Measurements from ENCODE around the gene ACE.

ACE gene

GRCh38 chr17:63474586-63475460 is 2.0 kb upstream of the ACE start:
- no peak overlapping the region for H2AFZ ChIP-seq (ENCODE audit: low read depth)
- no peaks in the 10 kb centered on the region for H3K79me2 ChIP-seq (ENCODE audit: insufficient read depth, low read depth)
- H3K36me3 ChIP-seq (ENCODE audit: insufficient read depth): no peaks in the 10 kb centered on the region
- TF ChIP-seq CTCF (conservative IDR thresholded peaks at IDR 0.05; ENCODE audit: low read depth, low read length): no peak
- no peaks in the 10 kb centered on the region for H4K20me1 ChIP-seq (ENCODE audit: insufficient read depth)
- no peak overlapping the region for H3K9ac ChIP-seq
- peaks cover 42% of the 10 kb centered on the region for H3K27me3 ChIP-seq (ENCODE audit: insufficient read depth, low read depth)
- H3K27ac ChIP-seq: no peak overlapping the region
- H3K4me2 ChIP-seq: no peak overlapping the region
- no peak overlapping the region for H3K4me3 ChIP-seq (IDR thresholded peaks at IDR 0.05; ENCODE audit: insufficient read depth, low read depth, low read length)
- H3K4me1 ChIP-seq (ENCODE audit: low read depth, poor library complexity, severe bottlenecking): peaks cover 4% of the 10 kb centered on the region

- Histone ChIP-seq H3K27ac (no peak overlapping the region), H3K36me3 (ENCODE audit: insufficient read depth) (no peaks in the 10 kb centered on the region), H3K4me1 (ENCODE audit: low read depth, poor library complexity, severe bottlenecking) (peaks cover 4% of the 10 kb centered on the region), H3K27me3 (ENCODE audit: insufficient read depth, low read depth) (peaks cover 42% of the 10 kb centered on the region), H3K79me2 (ENCODE audit: insufficient read depth, low read depth) (no peaks in the 10 kb centered on the region), H2AFZ (ENCODE audit: low read depth) (no peak overlapping the region), H3K4me2 (no peak overlapping the region), H4K20me1 (ENCODE audit: insufficient read depth) (no peaks in the 10 kb centered on the region), H3K4me3 (IDR thresholded peaks at IDR 0.05; ENCODE audit: insufficient read depth, low read depth, low read length) (no peak overlapping the region), H3K9ac (no peak overlapping the region)
- TF ChIP-seq CTCF (conservative IDR thresholded peaks at IDR 0.05; ENCODE audit: low read depth, low read length): no peak
Measured at GRCh38 chr17:63475491-63476412, 1.1 kb upstream of the ACE start.

GRCh38 chr17:63476459-63476853 is 405 bp upstream of the ACE start:
- no peaks in the 10 kb centered on the region for H3K36me3 ChIP-seq (ENCODE audit: insufficient read depth)
- no peak overlapping the region for H3K27ac ChIP-seq
- H2AFZ ChIP-seq (ENCODE audit: low read depth): peak overlapping the region; percentile 41; the same call in 1 of the 2 replicates
- H3K79me2 ChIP-seq (ENCODE audit: insufficient read depth, low read depth): no peaks in the 10 kb centered on the region
- peaks cover 45% of the 10 kb centered on the region for H3K27me3 ChIP-seq (ENCODE audit: insufficient read depth, low read depth)
- TF ChIP-seq CTCF (conservative IDR thresholded peaks at IDR 0.05; ENCODE audit: low read depth, low read length): no peak
- H3K4me3 ChIP-seq (IDR thresholded peaks at IDR 0.05; ENCODE audit: insufficient read depth, low read depth, low read length): no peak overlapping the region
- H3K4me2 ChIP-seq: no peak overlapping the region
- H3K9ac ChIP-seq: no peak overlapping the region
- H3K4me1 ChIP-seq (ENCODE audit: low read depth, poor library complexity, severe bottlenecking): peaks cover 4% of the 10 kb centered on the region
- no peaks in the 10 kb centered on the region for H4K20me1 ChIP-seq (ENCODE audit: insufficient read depth)

GRCh38 chr17:63477480-63478440 is 899 bp downstream of the ACE start:
- H2AFZ ChIP-seq (ENCODE audit: low read depth): no peak overlapping the region

More at GRCh38 chr17:63477480-63478440, 899 bp downstream of the ACE start:
- peaks cover 55% of the 10 kb centered on the region for H3K27me3 ChIP-seq (ENCODE audit: insufficient read depth, low read depth)
- no peaks in the 10 kb centered on the region for H3K36me3 ChIP-seq (ENCODE audit: insufficient read depth)
- H3K4me3 ChIP-seq (IDR thresholded peaks at IDR 0.05; ENCODE audit: insufficient read depth, low read depth, low read length): no peak overlapping the region
- H3K4me1 ChIP-seq (ENCODE audit: low read depth, poor library complexity, severe bottlenecking): peaks cover 4% of the 10 kb centered on the region
- no peak overlapping the region for H3K27ac ChIP-seq
- no peaks in the 10 kb centered on the region for H4K20me1 ChIP-seq (ENCODE audit: insufficient read depth)
- peak overlapping the region; percentile 29; the same call in 1 of the 2 replicates for H3K4me2 ChIP-seq
- no peak for TF ChIP-seq CTCF (conservative IDR thresholded peaks at IDR 0.05; ENCODE audit: low read depth, low read length)
- H3K79me2 ChIP-seq (ENCODE audit: insufficient read depth, low read depth): no peaks in the 10 kb centered on the region
- H3K9ac ChIP-seq: no peak overlapping the region

Data from KMS-11 (cell line).